ACC112 (cell line): Measurements from ENCODE around the gene APOBEC2.

Source experiments
- H2AFZ ChIP-seq: fragments of 200-600 bp; sonication (generic); one replicate; pipeline ENCODE4 v1.6.0; 2017; ENCODE audit warnings: antibody characterized with exemption, low read length; ENCODE audit not compliant: unreplicated experiment
- H3K27ac ChIP-seq: fragments of 200-600 bp; sonication (generic); 2 replicates; pipeline ENCODE4 v1.5.1; 2014; ENCODE audit warnings: low read depth, mild to moderate bottlenecking, antibody characterized with exemption, low read length, moderate library complexity
- H3K27me3 ChIP-seq: fragments of 200-600 bp; sonication (generic); 2 replicates; pipeline ENCODE4 v1.6.1; 2014; ENCODE audit warnings: mild to moderate bottlenecking, antibody characterized with exemption, low read length, moderate library complexity, mixed read lengths; ENCODE audit not compliant: insufficient read depth
- H3K36me3 ChIP-seq: fragments of 200-600 bp; sonication (generic); 2 replicates; pipeline ENCODE4 v1.6.1; 2016; ENCODE audit warnings: mild to moderate bottlenecking, antibody characterized with exemption, low read length, moderate library complexity, mixed read lengths; ENCODE audit not compliant: insufficient read depth
- H3K4me1 ChIP-seq: fragments of 200-600 bp; sonication (generic); one replicate; pipeline ENCODE4 v1.6.1; 2016; ENCODE audit warnings: low read length, mixed read lengths; ENCODE audit not compliant: insufficient read depth, unreplicated experiment, control insufficient read depth
- H3K4me3 ChIP-seq: fragments of 200-600 bp; sonication (generic); 2 replicates; pipeline ENCODE4 v1.5.1; 2014; ENCODE audit warnings: mild to moderate bottlenecking, low read depth, low read length
- H3K79me2 ChIP-seq: fragments of 200-600 bp; sonication (generic); one replicate; pipeline ENCODE4 v1.6.0; 2016; ENCODE audit warnings: low read length; ENCODE audit not compliant: control insufficient read depth, unreplicated experiment, insufficient read depth

The APOBEC2 gene

GRCh38 chr6:41088451-41088850 lies 35.4 kb downstream of the APOBEC2 start:
- peaks cover 33% of the 10 kb centered on the region for H3K36me3 ChIP-seq

DNA sequence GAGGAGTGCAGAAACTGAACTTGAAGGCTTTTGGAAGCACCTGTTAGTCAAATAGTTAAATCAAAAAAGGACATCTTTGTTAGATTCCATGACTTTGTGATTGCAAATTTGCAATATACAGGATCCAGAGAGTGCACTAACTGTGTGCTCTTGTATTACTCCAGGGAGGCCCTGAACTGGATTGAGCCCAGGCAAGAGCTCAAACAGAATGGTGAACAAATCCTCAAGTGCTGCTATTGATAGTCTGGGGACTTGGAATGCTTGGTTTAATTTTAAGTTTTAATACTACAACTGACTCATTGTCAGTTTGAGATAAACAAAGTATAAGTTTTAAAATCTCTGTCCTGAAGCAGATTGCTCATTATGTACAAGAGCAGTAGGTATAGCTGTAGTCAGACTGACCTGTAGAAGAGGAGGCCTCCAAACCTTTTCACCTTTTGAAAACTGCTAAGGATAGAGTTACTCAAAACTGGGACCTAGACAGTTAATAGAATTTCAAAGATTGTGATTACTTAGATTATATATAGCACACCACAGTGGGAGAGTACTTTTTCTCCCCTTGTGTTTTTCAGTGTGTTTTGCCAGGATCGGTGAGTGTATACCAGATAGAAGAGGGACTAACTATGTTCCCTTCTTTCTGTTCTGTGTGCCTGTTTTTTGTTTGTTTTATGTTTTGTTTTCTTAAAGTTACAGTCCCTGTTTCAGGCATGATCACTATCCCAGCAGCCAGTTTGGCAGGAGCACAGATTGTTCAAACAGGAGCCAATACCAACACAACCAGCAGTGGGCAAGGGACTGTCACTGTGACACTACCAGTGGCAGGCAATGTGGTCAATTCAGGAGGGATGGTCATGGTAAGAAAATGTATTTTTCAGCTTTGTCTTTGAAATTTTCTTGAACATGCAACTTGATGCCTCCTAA lies 38.1 kb downstream of the APOBEC2 start:
- Histone ChIP-seq H2AFZ (no peak overlapping the region), H3K4me1 (no peaks in the 10 kb centered on the region), H3K27ac (no peak overlapping the region), H3K79me2 (no peaks in the 10 kb centered on the region), H3K36me3 (peaks cover 41% of the 10 kb centered on the region), H3K4me3 (no peak overlapping the region), H3K27me3 (no peaks in the 10 kb centered on the region)

More at GRCh38 chr6:41088451-41088850, 35.4 kb downstream of the APOBEC2 start:
- no peak overlapping the region for H2AFZ ChIP-seq
- no peaks in the 10 kb centered on the region for H3K4me1 ChIP-seq
- H3K27ac ChIP-seq, result no peak overlapping the region
- no peaks in the 10 kb centered on the region for H3K27me3 ChIP-seq
- no peaks in the 10 kb centered on the region for H3K79me2 ChIP-seq
- no peak overlapping the region for H3K4me3 ChIP-seq

- H2AFZ ChIP-seq, result no peak overlapping the region
- no peaks in the 10 kb centered on the region for H3K79me2 ChIP-seq
- H3K4me1 ChIP-seq, result peaks cover 4% of the 10 kb centered on the region
- no peak overlapping the region for H3K4me3 ChIP-seq
- peaks cover 52% of the 10 kb centered on the region for H3K36me3 ChIP-seq
- H3K27ac ChIP-seq, result no peak overlapping the region
- no peaks in the 10 kb centered on the region for H3K27me3 ChIP-seq
Measured at GRCh38 chr6:41092421-41093140, 39.6 kb downstream of the APOBEC2 start.

DNA sequence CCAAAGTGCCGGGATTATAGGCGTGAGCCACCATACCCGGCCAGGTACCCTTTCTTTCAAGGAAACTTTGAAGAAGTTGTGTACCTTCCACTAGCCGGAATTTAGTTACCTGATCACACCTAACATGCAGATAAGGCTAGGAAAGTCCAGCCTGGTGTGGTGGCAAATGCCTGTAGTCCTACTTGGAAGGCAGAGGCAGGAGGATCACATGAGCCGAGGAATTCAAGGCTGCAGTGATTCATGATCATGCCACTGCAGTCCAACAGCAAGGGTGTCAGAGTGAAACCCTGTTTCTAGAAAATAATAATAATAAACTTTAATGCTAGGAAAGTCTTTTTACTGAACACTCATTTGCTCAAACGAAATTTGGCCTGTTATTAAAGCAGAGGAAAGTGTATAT lies 40.7 kb downstream of the APOBEC2 start:
- Histone ChIP-seq H3K36me3 (peaks cover 63% of the 10 kb centered on the region), H3K27ac (no peak overlapping the region), H3K4me1 (peaks cover 11% of the 10 kb centered on the region), H2AFZ (no peak overlapping the region), H3K27me3 (no peaks in the 10 kb centered on the region), H3K4me3 (no peak overlapping the region), H3K79me2 (no peaks in the 10 kb centered on the region)

DNA sequence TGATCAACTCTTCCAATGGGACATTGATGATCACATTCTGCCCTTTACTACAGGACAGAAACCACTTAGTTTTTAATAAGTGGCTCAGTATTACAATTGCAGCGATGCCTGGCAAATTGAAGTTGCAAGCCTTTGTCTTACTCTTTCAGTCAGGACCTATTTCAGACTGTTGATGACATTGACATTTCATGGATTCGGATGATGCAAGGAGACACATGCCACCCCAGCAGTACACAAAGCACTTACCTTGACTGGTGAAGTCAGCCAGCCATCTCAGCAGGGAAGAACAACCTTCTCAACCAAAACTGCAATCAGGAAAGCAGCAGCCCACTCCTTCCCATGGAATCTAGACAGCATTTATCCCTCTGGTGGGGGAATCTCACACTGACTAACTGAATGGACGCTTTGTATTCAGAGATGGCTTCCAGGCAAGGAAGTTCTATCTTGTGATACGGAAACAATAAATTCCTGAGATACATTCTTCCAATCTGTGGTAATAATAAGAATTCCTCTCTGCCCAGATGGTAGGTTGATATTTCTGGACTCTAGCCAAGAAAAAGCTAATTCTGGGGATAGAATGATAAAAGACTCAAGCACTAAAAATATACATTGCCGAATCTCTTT lies 44.6 kb downstream of the APOBEC2 start:
- H3K4me1 ChIP-seq, result peaks cover 11% of the 10 kb centered on the region
- H3K27me3 ChIP-seq, result no peaks in the 10 kb centered on the region
- H3K27ac ChIP-seq, result no peak overlapping the region
- H2AFZ ChIP-seq, result no peak overlapping the region
- no peaks in the 10 kb centered on the region for H3K79me2 ChIP-seq
- H3K36me3 ChIP-seq, result peaks cover 65% of the 10 kb centered on the region
- no peak overlapping the region for H3K4me3 ChIP-seq

- H3K27ac ChIP-seq, result no peak overlapping the region
- no peaks in the 10 kb centered on the region for H3K79me2 ChIP-seq
- peaks cover 11% of the 10 kb centered on the region for H3K4me1 ChIP-seq
- peaks cover 62% of the 10 kb centered on the region for H3K36me3 ChIP-seq
- H3K27me3 ChIP-seq, result no peaks in the 10 kb centered on the region
- H2AFZ ChIP-seq, result no peak overlapping the region
- no peak overlapping the region for H3K4me3 ChIP-seq
Measured at GRCh38 chr6:41098366-41098765, 45.4 kb downstream of the APOBEC2 start.

DNA sequence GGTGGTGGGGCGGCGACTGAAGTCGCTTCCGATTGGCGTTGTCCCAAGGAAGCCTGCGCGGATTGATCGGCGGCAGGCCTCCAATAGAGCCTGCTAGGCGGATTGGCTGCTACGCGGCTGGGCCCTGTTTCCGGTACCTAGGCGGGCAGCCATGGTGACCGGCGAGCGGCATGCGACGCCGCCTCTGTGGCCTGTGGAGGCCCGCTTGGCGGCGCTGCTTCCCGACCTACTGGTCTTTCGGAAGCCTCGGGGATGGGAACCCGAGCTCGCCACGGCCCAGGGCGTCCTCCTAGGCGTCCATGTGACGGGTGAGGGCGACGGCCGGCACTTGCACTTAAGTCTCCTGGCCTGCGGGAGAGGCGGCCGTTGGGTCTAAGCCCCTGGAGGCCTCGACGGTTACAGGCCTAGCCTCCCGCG lies 47.9 kb downstream of the APOBEC2 start:
- Histone ChIP-seq H3K36me3 (peaks cover 42% of the 10 kb centered on the region), H3K27me3 (no peaks in the 10 kb centered on the region), H3K4me3 (no peak overlapping the region), H3K79me2 (no peaks in the 10 kb centered on the region), H3K4me1 (peaks cover 11% of the 10 kb centered on the region), H2AFZ (no peak overlapping the region), H3K27ac (no peak overlapping the region)

GRCh38 chr6:41103847-41104246 lies 50.8 kb downstream of the APOBEC2 start:
- Histone ChIP-seq H3K4me1 (no peaks in the 10 kb centered on the region), H3K27ac (no peak overlapping the region), H3K27me3 (no peaks in the 10 kb centered on the region), H3K4me3 (no peak overlapping the region), H3K36me3 (peaks cover 16% of the 10 kb centered on the region), H2AFZ (no peak overlapping the region), H3K79me2 (no peaks in the 10 kb centered on the region)

GRCh38 chr6:41111017-41111416 lies 58.0 kb downstream of the APOBEC2 start:
- Histone ChIP-seq H3K4me1 (no peaks in the 10 kb centered on the region), H3K4me3 (no peak overlapping the region), H3K27me3 (no peaks in the 10 kb centered on the region), H3K27ac (no peak overlapping the region), H3K79me2 (no peaks in the 10 kb centered on the region), H3K36me3 (no peaks in the 10 kb centered on the region), H2AFZ (no peak overlapping the region)
